Measurements from ENCODE around the gene SPRN.
"Not testable (repeated sequence)": the region's sequence is repeated elsewhere in the genome, so short reads cannot be mapped to it uniquely, and the experiment has no call there.

Gene SPRN

DNA sequence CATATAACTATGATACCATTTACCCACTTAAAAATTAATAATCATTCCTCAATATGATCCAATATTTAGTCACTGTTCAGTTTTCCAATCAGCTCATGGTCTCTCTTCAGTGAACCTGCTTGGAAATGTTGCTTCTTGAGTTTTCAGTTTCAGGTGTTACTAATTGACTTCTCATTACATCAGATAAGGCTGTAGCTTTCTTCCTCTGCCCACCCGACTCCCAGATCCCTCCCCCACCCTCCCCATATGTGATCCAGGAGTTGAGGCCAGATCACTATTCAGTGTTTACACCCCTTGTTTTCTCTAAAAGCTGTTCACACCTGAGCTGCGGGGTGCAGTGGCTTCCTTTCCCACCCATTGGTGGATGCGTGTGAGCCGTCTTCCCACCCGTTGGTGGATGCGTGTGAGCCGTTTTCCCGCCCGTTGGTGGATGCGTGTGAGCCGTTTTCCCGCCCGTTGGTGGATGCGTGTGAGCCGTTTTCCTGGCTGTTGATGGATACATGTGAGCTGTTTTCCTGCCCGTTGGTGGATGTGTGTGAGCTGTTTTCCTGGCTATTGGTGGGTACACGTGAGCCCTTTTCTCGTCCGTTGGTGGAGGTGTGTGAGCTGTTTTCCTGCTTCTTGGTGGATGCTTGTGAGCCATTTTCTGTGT, 33.7 kb downstream of the SPRN start:
- TF ChIP-seq, protein P1, sequence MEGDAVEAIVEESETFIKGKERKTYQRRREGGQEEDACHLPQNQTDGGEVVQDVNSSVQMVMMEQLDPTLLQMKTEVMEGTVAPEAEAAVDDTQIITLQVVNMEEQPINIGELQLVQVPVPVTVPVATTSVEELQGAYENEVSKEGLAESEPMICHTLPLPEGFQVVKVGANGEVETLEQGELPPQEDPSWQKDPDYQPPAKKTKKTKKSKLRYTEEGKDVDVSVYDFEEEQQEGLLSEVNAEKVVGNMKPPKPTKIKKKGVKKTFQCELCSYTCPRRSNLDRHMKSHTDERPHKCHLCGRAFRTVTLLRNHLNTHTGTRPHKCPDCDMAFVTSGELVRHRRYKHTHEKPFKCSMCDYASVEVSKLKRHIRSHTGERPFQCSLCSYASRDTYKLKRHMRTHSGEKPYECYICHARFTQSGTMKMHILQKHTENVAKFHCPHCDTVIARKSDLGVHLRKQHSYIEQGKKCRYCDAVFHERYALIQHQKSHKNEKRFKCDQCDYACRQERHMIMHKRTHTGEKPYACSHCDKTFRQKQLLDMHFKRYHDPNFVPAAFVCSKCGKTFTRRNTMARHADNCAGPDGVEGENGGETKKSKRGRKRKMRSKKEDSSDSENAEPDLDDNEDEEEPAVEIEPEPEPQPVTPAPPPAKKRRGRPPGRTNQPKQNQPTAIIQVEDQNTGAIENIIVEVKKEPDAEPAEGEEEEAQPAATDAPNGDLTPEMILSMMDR (IDR thresholded peaks at IDR 0.05; ENCODE audit: low read depth, low read length) = no peak
- no peak for DNase-seq (ENCODE audit: extremely low read depth, low read depth)

DNA sequence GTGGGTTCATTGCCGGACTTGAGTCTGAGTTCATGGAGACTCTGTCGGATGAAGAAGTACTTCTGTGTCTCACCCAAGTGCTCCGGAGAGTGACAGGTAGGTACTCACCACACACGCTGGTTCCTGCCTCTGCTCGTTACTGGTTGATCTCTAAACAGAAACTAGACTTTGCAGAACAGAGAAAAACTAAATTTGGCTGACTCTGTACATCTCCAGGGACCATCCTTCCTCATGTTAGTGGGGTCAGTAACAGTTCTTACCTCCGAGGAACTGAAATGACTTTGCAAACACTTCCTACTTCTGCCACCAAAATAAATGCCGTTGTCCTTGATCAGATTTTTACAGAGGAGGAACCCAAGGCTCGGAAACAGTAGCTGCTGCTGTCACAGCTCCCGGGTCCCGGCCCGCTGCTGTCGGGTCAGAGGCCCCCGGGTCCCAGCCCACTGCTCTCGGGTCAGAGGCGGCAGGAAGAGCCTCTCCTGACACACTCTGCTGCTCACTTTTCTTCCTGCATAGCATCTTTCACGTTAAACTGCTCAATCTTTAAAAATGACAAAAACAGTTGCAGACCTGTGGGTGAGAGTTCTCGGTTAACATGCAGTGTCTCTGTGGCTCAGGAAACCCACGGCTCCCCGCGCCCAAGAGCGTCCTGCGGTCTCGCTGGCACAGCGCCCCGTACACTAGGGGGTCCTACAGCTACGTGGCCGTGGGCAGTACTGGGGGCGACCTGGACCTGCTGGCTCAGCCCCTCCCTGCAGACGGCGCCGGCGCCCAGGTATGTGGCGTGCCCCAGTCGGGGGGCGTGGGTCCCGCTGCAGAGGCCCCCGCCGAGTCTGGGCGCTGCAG, 35.2 kb downstream of the SPRN start:
- TF ChIP-seq, protein P1 (IDR thresholded peaks at IDR 0.05; ENCODE audit: low read depth, low read length) = no peak

DNA sequence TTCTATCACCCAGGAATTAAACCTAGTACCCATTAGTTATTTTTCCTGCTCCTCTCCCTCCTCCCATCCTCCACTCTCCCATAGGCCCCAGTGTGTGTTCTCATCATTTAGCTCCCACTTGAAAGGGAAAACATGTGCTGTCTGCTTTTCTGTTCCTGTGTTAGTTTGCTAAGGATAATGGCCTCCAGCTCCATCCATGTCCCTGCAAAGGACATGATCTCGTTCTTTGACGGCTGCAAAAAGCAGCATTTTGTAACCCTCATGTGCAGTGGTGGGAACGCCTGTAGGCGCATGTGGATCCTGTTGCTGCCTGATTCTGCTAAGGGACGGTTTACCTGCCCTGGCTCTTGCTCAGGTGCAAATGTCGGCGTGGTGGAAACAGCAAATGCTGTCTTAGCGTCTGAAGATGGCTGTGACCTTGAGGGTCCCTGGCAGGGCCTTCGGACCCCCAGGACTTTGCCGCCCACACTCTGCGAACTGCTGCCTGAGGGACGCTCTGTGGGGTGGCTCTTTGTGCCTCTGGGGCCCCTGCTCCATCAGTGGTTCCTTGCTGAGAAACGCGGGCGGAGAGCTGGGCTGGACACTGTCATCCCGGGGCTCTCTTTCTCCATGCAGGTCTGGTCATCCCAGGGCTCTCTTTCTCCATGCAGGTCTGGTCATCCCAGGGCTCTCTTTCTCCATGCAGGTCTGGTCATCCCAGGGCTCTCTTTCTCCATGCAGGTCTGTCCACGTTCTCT, 36.0 kb downstream of the SPRN start:
- no peak for DNase-seq (ENCODE audit: extremely low read depth, low read depth)

More for the DNA sequence above, 35.2 kb downstream of the SPRN start:
- no peak for DNase-seq (ENCODE audit: extremely low read depth, low read depth)

DNA sequence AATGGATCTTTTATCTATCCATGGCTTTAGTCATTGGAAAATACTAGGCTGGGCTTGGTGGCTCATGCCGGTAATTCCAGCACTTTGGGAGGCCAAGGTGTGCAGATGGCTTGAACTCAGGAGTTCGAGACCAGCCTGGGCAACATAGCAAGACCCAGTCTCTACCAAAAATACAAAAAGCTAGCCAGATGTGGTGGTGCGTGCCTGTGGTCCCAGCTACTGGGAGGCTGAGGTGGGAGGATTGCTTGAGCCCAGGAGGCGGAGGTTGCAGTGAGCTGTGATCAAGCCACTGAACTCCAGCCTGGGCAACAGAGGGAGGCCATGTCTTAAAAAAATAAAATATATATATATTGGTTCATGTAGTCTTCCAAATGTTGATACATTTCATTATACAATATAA, 37.5 kb downstream of the SPRN start:
- DNase-seq (ENCODE audit: extremely low read depth, low read depth) = not testable (repeated sequence)

More for the DNA sequence above, 36.0 kb downstream of the SPRN start:
- TF ChIP-seq, protein P1 (IDR thresholded peaks at IDR 0.05; ENCODE audit: low read depth, low read length) = no peak

DNA sequence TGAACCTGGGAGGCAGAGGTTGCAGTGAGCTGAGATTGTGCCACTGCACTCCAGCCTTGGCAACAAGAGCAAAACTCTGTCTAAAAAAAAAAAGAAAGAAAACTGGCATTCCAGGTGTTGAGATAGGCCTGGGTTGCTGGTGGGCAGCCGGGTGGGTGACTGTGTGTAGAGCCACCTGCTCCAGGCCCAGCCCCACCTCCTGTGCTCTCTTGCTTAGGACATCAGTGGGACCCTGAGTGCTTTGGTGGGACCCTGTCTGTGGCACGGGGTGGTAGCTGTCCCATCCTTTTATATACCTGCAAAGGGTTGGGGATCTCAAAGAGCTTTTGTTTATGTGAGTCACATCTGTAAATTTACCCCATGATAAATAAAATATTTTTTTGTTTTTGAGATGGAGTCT, 39.2 kb downstream of the SPRN start:
- TF ChIP-seq, protein P1 (IDR thresholded peaks at IDR 0.05; ENCODE audit: low read depth, low read length) = no peak
- no peak for DNase-seq (ENCODE audit: extremely low read depth, low read depth)

DNA sequence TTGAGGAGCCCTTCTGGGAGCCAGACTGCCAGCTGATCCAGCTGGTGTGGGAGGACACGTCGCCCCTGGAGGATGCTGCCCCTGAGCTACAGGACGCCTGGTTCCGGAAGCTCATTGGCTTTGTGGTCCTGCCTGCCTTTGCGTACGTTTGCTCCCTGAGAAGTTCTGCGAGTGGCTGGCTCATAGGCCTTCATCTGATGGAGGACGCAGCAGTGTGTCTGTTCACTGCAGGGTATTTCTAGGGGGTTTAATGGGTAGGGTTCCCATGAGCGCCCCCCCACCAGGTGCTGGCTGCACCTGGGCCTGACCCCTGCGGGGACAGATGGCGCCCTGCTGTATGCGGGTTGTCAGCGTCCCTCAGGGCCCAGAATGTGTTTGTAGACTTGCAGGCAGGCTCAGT, 40.4 kb downstream of the SPRN start:
- DNase-seq (ENCODE audit: extremely low read depth, low read depth) = no peak
- TF ChIP-seq, protein P1 (IDR thresholded peaks at IDR 0.05; ENCODE audit: low read depth, low read length) = no peak

DNA sequence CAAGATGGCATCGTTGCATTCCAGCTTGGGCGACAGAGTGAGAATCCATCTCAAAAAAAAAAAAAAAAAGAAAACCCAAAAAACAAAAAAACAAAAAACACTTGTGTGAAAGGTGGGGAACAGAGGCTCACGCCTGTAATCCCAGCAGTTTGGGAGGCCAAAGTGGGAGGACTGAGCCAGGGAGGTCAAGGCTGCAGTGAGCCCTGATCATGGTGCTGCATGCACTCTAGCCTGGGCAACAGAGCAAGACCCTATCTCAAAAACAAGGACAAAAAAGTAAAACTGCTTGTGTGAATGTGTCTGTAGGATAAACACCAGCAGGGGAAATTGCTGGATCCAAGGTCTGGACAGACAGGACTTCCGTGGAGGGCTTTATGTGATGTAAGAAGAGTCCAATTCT, 40.9 kb downstream of the SPRN start:
- TF ChIP-seq, protein P1 (IDR thresholded peaks at IDR 0.05; ENCODE audit: low read depth, low read length) = no peak
- no peak for DNase-seq (ENCODE audit: extremely low read depth, low read depth)
